Activated CD8-positive, alpha-beta T cell treated with anti-CD3 and anti-CD28 coated beads for 36 hours (primary cell): ENCODE results near the gene SYNJ2. TPM values are rescaled to one million over a fixed set of nuclear protein-coding genes. Genes with fewer than 3 reads are reported as not detected.

Experiments
- ATAC-seq: fragments of 200-7000 bp; cut with Tn5 transposase; one replicate; pipeline ENCODE4 v1.10.0; 2021; ENCODE audit warnings: mild to moderate bottlenecking, moderate library complexity
- CTCF ChIA-PET: fragments of 350-600 bp; sonication (Branson Sonifier 250); formaldehyde crosslinking; loops from one replicate; lab custom pipeline; 2021; ENCODE audit warnings: antibody characterized with exemption; lab: Charles Lee
- POLR2A ChIA-PET: fragments of 350-600 bp; sonication (Branson Sonifier 250); formaldehyde crosslinking; loops from one replicate; lab custom pipeline; 2021; ENCODE audit warnings: antibody characterized with exemption; lab: Charles Lee
- DNase-seq: peaks from one replicate; pipeline ENCODE4 v3.0.0-alpha.2; 2020
- H3K27ac Mint-ChIP-seq: one replicate; pipeline ENCODE4 v1.8.0; 2021; ENCODE audit warnings: mild to moderate bottlenecking, mixed read lengths
- H3K27me3 Mint-ChIP-seq: one replicate; pipeline ENCODE4 v1.8.0; 2021; ENCODE audit warnings: mixed read lengths
- H3K36me3 Mint-ChIP-seq: one replicate; pipeline ENCODE4 v1.8.0; 2021; ENCODE audit warnings: low read depth, mixed read lengths
- H3K4me1 Mint-ChIP-seq: one replicate; pipeline ENCODE4 v1.8.0; 2021; ENCODE audit warnings: low read depth, mixed read lengths
- H3K4me3 Mint-ChIP-seq: one replicate; pipeline ENCODE4 v1.8.0; 2021; ENCODE audit warnings: mild to moderate bottlenecking, moderate library complexity, mixed read lengths
- H3K9me3 Mint-ChIP-seq: one replicate; pipeline ENCODE4 v1.8.0; 2021; ENCODE audit warnings: mixed read lengths
- CTCF ChIP-seq: fragments of 200-600 bp; IDR thresholded peaks from one replicate; pipeline ENCODE4 v1.8.0; 2022; ENCODE audit warnings: antibody characterized with exemption, mild to moderate bottlenecking
- intact Hi-C: fragments of 100-400 bp; cut with micrococcal nuclease; formaldehyde crosslinking; loops from one replicate; pipeline ENCODE4 v1.10.0; 2022
- total RNA-seq, 2 experiments: library from RNA; stranded (reverse); gene quantifications; one replicate each; pipeline ENCODE4 v1.2.3, GENCODE V29; 2021

Gene SYNJ2
- total RNA-seq, 2 experiments from 2014 or later, result 27.7 to 28.5 TPM

GRCh38 chr6:158057213-158057987, 75.7 kb downstream of the SYNJ2 start:
- Mint-ChIP-seq H3K9me3 (no peaks in the 10 kb centered on the region), H3K36me3 (peaks cover 15% of the 10 kb centered on the region), H3K4me3 (no peak overlapping the region), H3K4me1 (peaks cover 34% of the 10 kb centered on the region), H3K27me3 (no peaks in the 10 kb centered on the region), H3K27ac (peak overlapping the region; percentile 31)
- no peak for TF ChIP-seq CTCF
- CTCF ChIA-PET, result interaction anchor here (0.9 to 5.6 kb wide), 3 partner anchors 10 to 31 kb away, joined by 3 to 33 read pairs (median 3); no protein-coding TSS in a partner anchor
- intact Hi-C loops, result no loop called here
- POLR2A ChIA-PET, result interaction anchor here (1.0 to 1.5 kb wide), 3 partner anchors 11 to 31 kb away, joined by 4 to 6 read pairs (median 5); no protein-coding TSS in a partner anchor
- DNase-seq, result peak; percentile 49
- ATAC-seq, result peak; percentile 89

- no peaks in the 10 kb centered on the region for H3K9me3 Mint-ChIP-seq
- H3K4me3 Mint-ChIP-seq, result no peak overlapping the region
- H3K4me1 Mint-ChIP-seq, result peaks cover 29% of the 10 kb centered on the region
- no peaks in the 10 kb centered on the region for H3K27me3 Mint-ChIP-seq
- POLR2A ChIA-PET, result interaction anchor here (0.9 to 1.5 kb wide), 4 partner anchors 11 to 49 kb away, joined by 4 to 6 read pairs (median 4); no protein-coding TSS in a partner anchor
- ATAC-seq (no peak), DNase-seq (no peak)
- CTCF ChIA-PET, result interaction anchor here (5.6 kb wide), 1 partner anchor 14 kb away, joined by 33 read pairs; no protein-coding TSS in a partner anchor
- TF ChIP-seq CTCF, result no peak
- peak overlapping the region; percentile 34 for H3K27ac Mint-ChIP-seq
- peaks cover 16% of the 10 kb centered on the region for H3K36me3 Mint-ChIP-seq
- intact Hi-C loops, result no loop called here
These were observed 76.5 kb downstream of the SYNJ2 start for GRCh38 chr6:158058171-158058651.

DNA sequence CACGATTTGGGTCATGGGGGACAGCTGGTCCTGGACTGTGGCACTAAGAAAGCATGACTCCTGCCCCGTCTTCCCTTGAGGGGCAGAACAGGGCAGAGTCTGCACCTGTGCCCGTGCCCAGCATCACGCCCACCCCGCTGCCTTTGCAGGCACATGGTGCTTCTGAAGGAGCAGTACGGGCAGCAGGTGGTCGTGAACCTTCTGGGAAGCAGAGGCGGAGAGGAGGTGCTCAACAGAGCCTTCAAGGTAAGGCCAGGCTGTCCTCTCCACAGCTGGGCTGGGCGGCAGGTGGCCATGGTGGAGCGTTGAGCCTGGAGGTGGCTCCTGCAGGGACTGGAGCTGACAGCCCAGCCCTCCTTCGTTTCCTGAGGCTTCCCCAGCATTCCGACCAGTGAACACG, 77.4 kb downstream of the SYNJ2 start:
- H3K9me3 Mint-ChIP-seq, result no peaks in the 10 kb centered on the region
- CTCF ChIA-PET, result interaction anchor here (5.6 kb wide), 1 partner anchor 13 kb away, joined by 33 read pairs; no protein-coding TSS in a partner anchor
- POLR2A ChIA-PET, result interaction anchor here (1.6 kb wide), 1 partner anchor 39 kb away, joined by 4 read pairs; no protein-coding TSS in a partner anchor
- H3K4me1 Mint-ChIP-seq, result peaks cover 26% of the 10 kb centered on the region
- no peak overlapping the region for H3K27ac Mint-ChIP-seq
- intact Hi-C loops, result no loop called here
- TF ChIP-seq CTCF, result no peak
- no peak overlapping the region for H3K4me3 Mint-ChIP-seq
- DNase-seq (no peak), ATAC-seq (no peak)
- H3K27me3 Mint-ChIP-seq, result no peaks in the 10 kb centered on the region
- peaks cover 18% of the 10 kb centered on the region for H3K36me3 Mint-ChIP-seq

- ATAC-seq, result no peak
- Mint-ChIP-seq H3K9me3 (no peaks in the 10 kb centered on the region), H3K4me3 (no peak overlapping the region), H3K27me3 (no peaks in the 10 kb centered on the region), H3K4me1 (peaks cover 26% of the 10 kb centered on the region), H3K27ac (no peak overlapping the region), H3K36me3 (peaks cover 15% of the 10 kb centered on the region)
- CTCF ChIA-PET, result interaction anchor here (4.9 kb wide), 1 partner anchor 11 kb away, joined by 30 read pairs; no protein-coding TSS in a partner anchor
- intact Hi-C loops, result loop anchor here (10.0 kb wide), 1 partner anchor 146 kb away; no protein-coding TSS in a partner anchor
- POLR2A ChIA-PET, result interaction anchor here (1.1 to 1.6 kb wide), 3 partner anchors 9 to 37 kb away, joined by 3 to 4 read pairs (median 3); no protein-coding TSS in a partner anchor
- TF ChIP-seq CTCF, result no peak
- DNase-seq, result no peak
These were observed 79.0 kb downstream of the SYNJ2 start for GRCh38 chr6:158060455-158061360.
